Large intestine (tissue), 3 donors: ENCODE measurements around the gene KLF11. TPM values are rescaled to one million over a fixed set of nuclear protein-coding genes. Genes with fewer than 3 reads are reported as not detected.

Experiments used
- DNase-seq, 2 donors: peaks; one replicate each; pipeline versions ENCODE4 v3.0.0 to v3.0.0-alpha.2; 2013
- H3K27ac ChIP-seq: one replicate; pipeline ENCODE4 v1.5.1; 2013; ENCODE audit warnings: low read length
- H3K27me3 ChIP-seq: 2 replicates; pipeline ENCODE4 v1.6.1; 2013; ENCODE audit warnings: low read length; ENCODE audit not compliant: control insufficient read depth, insufficient read depth
- H3K36me3 ChIP-seq: 2 replicates; pipeline ENCODE4 v1.6.1; 2013; ENCODE audit warnings: low read length; ENCODE audit not compliant: control insufficient read depth, insufficient read depth
- H3K4me1 ChIP-seq: one replicate; pipeline ENCODE4 v1.6.1; 2013; ENCODE audit warnings: low read length; ENCODE audit not compliant: control insufficient read depth, insufficient read depth
- H3K4me3 ChIP-seq: one replicate; pipeline ENCODE4 v1.5.1; 2013; ENCODE audit warnings: low read length
- H3K9me3 ChIP-seq: one replicate; pipeline ENCODE4 v1.6.1; 2013; ENCODE audit warnings: mild to moderate bottlenecking, low read depth, low read length, moderate library complexity; ENCODE audit not compliant: control insufficient read depth
- WGBS: methylation state at CpG from one replicate; pipeline ENCODE4 v1.1.5; 2013; ENCODE audit warnings: low lambda C conversion rate; ENCODE audit not compliant: insufficient coverage; 5-methylcytosine and 5-hydroxymethylcytosine counted together
- polyA plus RNA-seq: library from polyadenylated mRNA; unstranded; fragments of 120-200 nt; gene quantifications from one replicate; pipeline ENCODE4 v1.2.1, GENCODE V29; 2013

The KLF11 gene
- polyA plus RNA-seq, 1 donor = 10.6 TPM

- peaks cover 11% of the 10 kb centered on the region for H3K36me3 ChIP-seq
- peak overlapping the region; percentile 47 for H3K4me3 ChIP-seq
- DNase-seq = peak; percentile 55 to 74
- peak overlapping the region; percentile 78 for H3K27ac ChIP-seq
- no CpG with 5 or more reads among the region's 54 CpGs for WGBS
- H3K27me3 ChIP-seq = no peaks in the 10 kb centered on the region
- H3K4me1 ChIP-seq = peaks cover 12% of the 10 kb centered on the region
- H3K9me3 ChIP-seq = peaks cover 20% of the 10 kb centered on the region
Observed at GRCh38 chr2:10042301-10043161, 819 bp upstream of the KLF11 start.

GRCh38 chr2:10043906-10044601 is 704 bp downstream of the KLF11 start:
- Histone ChIP-seq H3K4me1 (peaks cover 12% of the 10 kb centered on the region), H3K27me3 (no peaks in the 10 kb centered on the region), H3K36me3 (peaks cover 23% of the 10 kb centered on the region), H3K4me3 (peak overlapping the region; percentile 52), H3K27ac (peak overlapping the region; percentile 86), H3K9me3 (peaks cover 20% of the 10 kb centered on the region)
- peak; percentile 94 to 95 for DNase-seq
- WGBS = no CpG with 5 or more reads among the region's 90 CpGs

- Histone ChIP-seq H3K9me3 (peaks cover 20% of the 10 kb centered on the region), H3K27me3 (no peaks in the 10 kb centered on the region), H3K36me3 (peaks cover 29% of the 10 kb centered on the region), H3K4me3 (no peak overlapping the region), H3K4me1 (peaks cover 16% of the 10 kb centered on the region), H3K27ac (no peak overlapping the region)
- 80% methylated on average over 2 of the region's 20 CpGs for WGBS
- peak in 1 of 2 donors; percentile 16 for DNase-seq
Observed at GRCh38 chr2:10045561-10046355, 2.4 kb downstream of the KLF11 start.

GRCh38 chr2:10046931-10047330 is 3.6 kb downstream of the KLF11 start:
- Histone ChIP-seq H3K9me3 (peaks cover 17% of the 10 kb centered on the region), H3K27ac (no peak overlapping the region), H3K27me3 (no peaks in the 10 kb centered on the region), H3K4me3 (no peak overlapping the region), H3K36me3 (peaks cover 32% of the 10 kb centered on the region), H3K4me1 (peaks cover 16% of the 10 kb centered on the region)
- peak in 1 of 2 donors; percentile 36 for DNase-seq
- WGBS = no CpG with 5 or more reads among the region's 7 CpGs

GRCh38 chr2:10047616-10048500 is 4.5 kb downstream of the KLF11 start:
- H3K27ac ChIP-seq = no peak overlapping the region
- 90% methylated on average over 2 of the region's 15 CpGs for WGBS
- peaks cover 40% of the 10 kb centered on the region for H3K36me3 ChIP-seq
- H3K9me3 ChIP-seq = peaks cover 11% of the 10 kb centered on the region
- H3K4me3 ChIP-seq = no peak overlapping the region
- peaks cover 8% of the 10 kb centered on the region for H3K4me1 ChIP-seq
- no peaks in the 10 kb centered on the region for H3K27me3 ChIP-seq
- DNase-seq = no peak

- Histone ChIP-seq H3K9me3 (peaks cover 11% of the 10 kb centered on the region), H3K27ac (no peak overlapping the region), H3K4me3 (no peak overlapping the region), H3K4me1 (peaks cover 8% of the 10 kb centered on the region), H3K27me3 (no peaks in the 10 kb centered on the region), H3K36me3 (peaks cover 48% of the 10 kb centered on the region)
- DNase-seq = peak; percentile 35 to 51
- 0% methylated on average over 1 of the region's 10 CpGs for WGBS
Observed at GRCh38 chr2:10048501-10049171, 5.3 kb downstream of the KLF11 start.

GRCh38 chr2:10052216-10052615 is 8.9 kb downstream of the KLF11 start:
- no peak for DNase-seq
- Histone ChIP-seq H3K9me3 (no peaks in the 10 kb centered on the region), H3K27me3 (no peaks in the 10 kb centered on the region), H3K27ac (no peak overlapping the region), H3K4me1 (peaks cover 13% of the 10 kb centered on the region), H3K36me3 (peaks cover 47% of the 10 kb centered on the region), H3K4me3 (no peak overlapping the region)
- 86% methylated on average over 2 of the region's 16 CpGs for WGBS

- H3K27me3 ChIP-seq = no peaks in the 10 kb centered on the region
- peaks cover under 1% of the 10 kb centered on the region for H3K9me3 ChIP-seq
- no peak overlapping the region for H3K4me3 ChIP-seq
- H3K4me1 ChIP-seq = peaks cover 21% of the 10 kb centered on the region
- H3K36me3 ChIP-seq = peaks cover 38% of the 10 kb centered on the region
- no peak overlapping the region for H3K27ac ChIP-seq
- WGBS = no CpG with 5 or more reads among the region's 4 CpGs
- no peak for DNase-seq
Observed at GRCh38 chr2:10053351-10053750, 10.0 kb downstream of the KLF11 start.

GRCh38 chr2:10054424-10054823 is 11.1 kb downstream of the KLF11 start:
- no peak for DNase-seq
- Histone ChIP-seq H3K9me3 (peaks cover 2% of the 10 kb centered on the region), H3K36me3 (peaks cover 32% of the 10 kb centered on the region), H3K27me3 (no peaks in the 10 kb centered on the region), H3K27ac (no peak overlapping the region), H3K4me1 (peaks cover 21% of the 10 kb centered on the region), H3K4me3 (no peak overlapping the region)
- WGBS = 60% methylated on average over 1 of the region's 7 CpGs
